Measurements from ENCODE around the gene DOCK6. TPM values are rescaled to one million over a fixed set of nuclear protein-coding genes. Genes with fewer than 3 reads are reported as not detected.

The DOCK6 gene
- total RNA-seq, 1 experiment from 2014 or later: 88.8 TPM

GRCh38 chr19:11190501-11190900 lies 71.8 kb downstream of the DOCK6 start:
- TF ChIP-seq GTF2I (CRISPR knock-in tag; conservative IDR thresholded peaks at IDR 0.05): no peak
- TF ChIP-seq ELF4 (CRISPR knock-in tag; IDR thresholded peaks at IDR 0.05; ENCODE audit: low read depth): no peak
- DNase-seq (ENCODE audit: low spot score) (no peak), ATAC-seq (no peak)
- H3K4me3 Mint-ChIP-seq: no peak overlapping the region
- ChIA-PET CTCF (interaction anchor here (1.0 to 2.0 kb wide), 2 partner anchors 13 to 65 kb away, joined by 3 to 5 read pairs; no protein-coding TSS in a partner anchor), POLR2A (no interaction called here)
- H3K27ac Mint-ChIP-seq: peak overlapping the region; percentile 49
- no peaks in the 10 kb centered on the region for H3K27me3 Mint-ChIP-seq (ENCODE audit: low read depth)
- H3K4me1 Mint-ChIP-seq: peaks cover 1% of the 10 kb centered on the region
- no peaks in the 10 kb centered on the region for H3K9me3 Mint-ChIP-seq
- H3K36me3 Mint-ChIP-seq: peaks cover 14% of the 10 kb centered on the region; the same call in 1 of the 2 replicates

DNA sequence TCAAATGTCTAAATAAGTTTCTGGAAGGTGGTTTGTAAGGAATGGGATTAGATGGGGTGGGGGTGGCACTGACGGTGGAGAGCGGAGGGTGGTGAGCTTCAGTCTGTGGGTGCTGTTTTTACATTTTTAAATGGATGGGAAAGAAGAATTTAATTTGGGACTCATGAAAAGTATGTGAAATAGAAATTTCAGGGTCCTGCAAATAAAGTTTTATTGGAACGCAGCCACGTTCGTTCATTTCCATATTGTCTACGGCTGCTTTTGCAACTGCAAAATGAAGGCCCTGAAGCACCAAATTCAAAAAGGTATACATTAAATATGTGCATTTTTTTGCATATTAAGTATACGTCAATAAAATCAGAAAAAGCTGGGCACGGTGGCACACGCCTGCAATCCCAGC lies 74.9 kb downstream of the DOCK6 start:
- ATAC-seq: no peak
- H3K36me3 Mint-ChIP-seq: peaks cover 14% of the 10 kb centered on the region; the same call in 1 of the 2 replicates
- H3K27ac Mint-ChIP-seq: no peak overlapping the region
- CTCF ChIA-PET: interaction anchor here (0.7 kb wide), 1 partner anchor 106 kb away, joined by 3 read pairs; no protein-coding TSS in a partner anchor
- H3K4me3 Mint-ChIP-seq: no peak overlapping the region
- no peaks in the 10 kb centered on the region for H3K27me3 Mint-ChIP-seq (ENCODE audit: low read depth)
- H3K9me3 Mint-ChIP-seq: peaks cover 5% of the 10 kb centered on the region; the same call in 1 of the 2 replicates
- DNase-seq (ENCODE audit: low spot score): no peak
- H3K4me1 Mint-ChIP-seq: no peaks in the 10 kb centered on the region; the same call in 1 of the 2 replicates
- TF ChIP-seq TP53 (CRISPR knock-in tag; IDR thresholded peaks at IDR 0.05) (no peak), TEAD1 (CRISPR knock-in tag; IDR thresholded peaks at IDR 0.05) (no peak), E2F1 (CRISPR knock-in tag; IDR thresholded peaks at IDR 0.05) (no peak), ESRRA (CRISPR knock-in tag; IDR thresholded peaks at IDR 0.05; ENCODE audit: borderline replicate concordance) (no peak), GABPB1 (CRISPR knock-in tag; IDR thresholded peaks at IDR 0.05) (no peak), ARID4B (CRISPR knock-in tag; IDR thresholded peaks at IDR 0.05; ENCODE audit: borderline replicate concordance) (no peak), ELF4 (CRISPR knock-in tag; IDR thresholded peaks at IDR 0.05; ENCODE audit: low read depth) (no peak), CREM (CRISPR knock-in tag; IDR thresholded peaks at IDR 0.05) (no peak), NFE2L1 (CRISPR knock-in tag; IDR thresholded peaks at IDR 0.05) (no peak), FOXJ3 (CRISPR knock-in tag; IDR thresholded peaks at IDR 0.05; ENCODE audit: borderline replicate concordance) (no peak)
- TF ChIP-seq, protein P1, sequence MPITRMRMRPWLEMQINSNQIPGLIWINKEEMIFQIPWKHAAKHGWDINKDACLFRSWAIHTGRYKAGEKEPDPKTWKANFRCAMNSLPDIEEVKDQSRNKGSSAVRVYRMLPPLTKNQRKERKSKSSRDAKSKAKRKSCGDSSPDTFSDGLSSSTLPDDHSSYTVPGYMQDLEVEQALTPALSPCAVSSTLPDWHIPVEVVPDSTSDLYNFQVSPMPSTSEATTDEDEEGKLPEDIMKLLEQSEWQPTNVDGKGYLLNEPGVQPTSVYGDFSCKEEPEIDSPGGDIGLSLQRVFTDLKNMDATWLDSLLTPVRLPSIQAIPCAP (CRISPR knock-in tag; IDR thresholded peaks at IDR 0.05): no peak
- TF ChIP-seq, protein P2, sequence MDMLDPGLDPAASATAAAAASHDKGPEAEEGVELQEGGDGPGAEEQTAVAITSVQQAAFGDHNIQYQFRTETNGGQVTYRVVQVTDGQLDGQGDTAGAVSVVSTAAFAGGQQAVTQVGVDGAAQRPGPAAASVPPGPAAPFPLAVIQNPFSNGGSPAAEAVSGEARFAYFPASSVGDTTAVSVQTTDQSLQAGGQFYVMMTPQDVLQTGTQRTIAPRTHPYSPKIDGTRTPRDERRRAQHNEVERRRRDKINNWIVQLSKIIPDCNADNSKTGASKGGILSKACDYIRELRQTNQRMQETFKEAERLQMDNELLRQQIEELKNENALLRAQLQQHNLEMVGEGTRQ (CRISPR knock-in tag; IDR thresholded peaks at IDR 0.05): no peak
- POLR2A ChIA-PET: no interaction called here

DNA sequence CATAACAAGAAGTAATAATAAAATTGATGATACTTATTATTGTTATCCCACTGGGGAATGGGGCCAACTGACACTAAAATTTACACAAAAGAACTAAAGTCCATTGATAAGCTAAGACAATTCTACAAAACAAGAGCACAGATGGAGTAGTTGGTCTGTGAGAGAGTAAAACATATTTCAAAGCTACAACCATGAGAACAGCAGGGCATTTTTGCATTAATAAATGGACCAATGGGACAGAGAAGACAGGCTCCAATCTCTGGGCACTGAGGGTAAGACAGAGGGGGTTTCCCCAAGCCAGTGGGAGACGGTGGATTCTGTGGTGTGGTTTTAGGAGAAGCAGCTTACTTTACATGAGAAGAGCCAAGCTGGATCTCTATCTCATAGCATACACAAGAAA lies 79.3 kb downstream of the DOCK6 start:
- Mint-ChIP-seq H3K9me3 (peaks cover 5% of the 10 kb centered on the region; the same call in 1 of the 2 replicates), H3K27ac (no peak overlapping the region), H3K4me1 (peaks cover 9% of the 10 kb centered on the region), H3K4me3 (no peak overlapping the region), H3K27me3 (ENCODE audit: low read depth) (no peaks in the 10 kb centered on the region), H3K36me3 (0 out of 2 replicates have a peak, but pooled peaks cover 3% of the 10 kb centered on the region)
- DNase-seq (ENCODE audit: low spot score): no peak
- ChIA-PET CTCF (interaction anchor here (0.7 kb wide), 1 partner anchor 79 kb away, joined by 3 read pairs; the partner anchor contains the start of gene DOCK6), POLR2A (interaction anchor here (0.6 kb wide), 1 partner anchor 157 kb away, joined by 3 read pairs; no protein-coding TSS in a partner anchor)
- no peak for ATAC-seq
- TF ChIP-seq IRF2 (CRISPR knock-in tag; IDR thresholded peaks at IDR 0.05; ENCODE audit: borderline replicate concordance, low read depth): no peak
- no peak for TF ChIP-seq HMGXB4 (CRISPR knock-in tag; IDR thresholded peaks at IDR 0.05)
- no peak for TF ChIP-seq NR2C2 (CRISPR knock-in tag; IDR thresholded peaks at IDR 0.05)
- TF ChIP-seq CREM (CRISPR knock-in tag; IDR thresholded peaks at IDR 0.05): no peak
- TF ChIP-seq ZMAT4 (CRISPR knock-in tag; IDR thresholded peaks at IDR 0.05): no peak
- TF ChIP-seq, protein P3, sequence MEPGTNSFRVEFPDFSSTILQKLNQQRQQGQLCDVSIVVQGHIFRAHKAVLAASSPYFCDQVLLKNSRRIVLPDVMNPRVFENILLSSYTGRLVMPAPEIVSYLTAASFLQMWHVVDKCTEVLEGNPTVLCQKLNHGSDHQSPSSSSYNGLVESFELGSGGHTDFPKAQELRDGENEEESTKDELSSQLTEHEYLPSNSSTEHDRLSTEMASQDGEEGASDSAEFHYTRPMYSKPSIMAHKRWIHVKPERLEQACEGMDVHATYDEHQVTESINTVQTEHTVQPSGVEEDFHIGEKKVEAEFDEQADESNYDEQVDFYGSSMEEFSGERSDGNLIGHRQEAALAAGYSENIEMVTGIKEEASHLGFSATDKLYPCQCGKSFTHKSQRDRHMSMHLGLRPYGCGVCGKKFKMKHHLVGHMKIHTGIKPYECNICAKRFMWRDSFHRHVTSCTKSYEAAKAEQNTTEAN (CRISPR knock-in tag; IDR thresholded peaks at IDR 0.05): no peak
- TF ChIP-seq CREB1 (CRISPR knock-in tag; IDR thresholded peaks at IDR 0.05): no peak
- no peak for TF ChIP-seq ZNF671 (CRISPR knock-in tag; IDR thresholded peaks at IDR 0.05)
- no peak for TF ChIP-seq RELA (CRISPR knock-in tag; IDR thresholded peaks at IDR 0.05; ENCODE audit: borderline replicate concordance)
- no peak for TF ChIP-seq TCF7 (CRISPR knock-in tag; IDR thresholded peaks at IDR 0.05; ENCODE audit: low read depth)
- no peak for TF ChIP-seq NFE2L1 (CRISPR knock-in tag; IDR thresholded peaks at IDR 0.05)

Measured in WTC11 (cell line).